ENCODE measurements around the gene AP4B1.
"Not testable (repeated sequence)": the region's sequence is repeated elsewhere in the genome, so short reads cannot be mapped to it uniquely, and the experiment has no call there.

The AP4B1 gene

GRCh38 chr1:113904674-113905434 is at the start of gene AP4B1, which contains the start of gene DCLRE1B:
Gene AP4B1 (minus strand): TSS chr1:113904799. CDS start chr1:113904717, 82 bp downstream.
Gene DCLRE1B (plus strand): TSS chr1:113905326. CDS start chr1:113905587, 261 bp downstream.
- peak; percentile 100 for DNase-seq

DNA sequence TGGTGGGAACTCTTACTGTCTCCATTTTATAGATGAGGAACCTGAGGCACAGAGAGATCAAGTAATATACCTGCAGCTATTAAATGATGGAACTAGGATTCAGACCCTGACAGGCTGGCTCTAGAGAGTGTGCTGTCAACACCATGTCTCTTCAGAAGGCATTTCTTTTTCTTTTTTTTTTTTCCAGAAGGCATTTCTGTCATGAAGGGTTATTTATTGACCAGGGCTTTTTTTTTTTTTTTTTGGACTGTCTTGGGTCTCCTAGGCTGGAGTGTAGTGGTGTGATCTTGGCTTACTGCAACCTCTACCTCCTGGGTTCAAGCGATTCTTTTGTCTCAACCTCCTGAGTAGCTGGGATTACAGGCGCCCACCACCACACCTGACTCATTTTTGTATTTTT is 47.1 kb upstream of the AP4B1 start:
- no peak for DNase-seq

GRCh38 chr1:113950908-113951307 is 46.3 kb upstream of the AP4B1 start:
- no peak for DNase-seq

GRCh38 chr1:113949007-113949406 is 44.4 kb upstream of the AP4B1 start:
- DNase-seq, result peak; percentile 13

DNA sequence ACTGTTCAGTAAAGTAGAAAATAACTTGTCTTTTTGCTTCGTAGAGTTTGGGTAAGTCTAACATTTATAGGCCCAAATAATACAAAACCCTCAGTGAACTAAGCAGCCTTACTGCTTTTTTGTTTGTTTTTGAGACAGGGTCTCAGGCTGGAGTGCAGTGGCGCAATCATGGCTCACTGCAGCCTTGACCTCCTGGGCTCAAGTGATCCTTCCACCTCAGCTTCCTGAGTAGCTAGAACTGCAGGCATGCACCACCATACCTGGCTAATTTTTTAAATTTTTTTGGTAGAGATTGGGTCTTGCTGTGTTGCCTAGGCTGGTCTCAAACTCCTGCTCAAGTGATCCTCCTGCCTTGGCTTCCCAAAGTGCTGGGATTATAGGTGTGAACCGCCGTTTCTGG is 43.6 kb upstream of the AP4B1 start:
- not testable (repeated sequence) for DNase-seq

- no peak for DNase-seq
These were observed 42.9 kb upstream of the AP4B1 start for GRCh38 chr1:113947388-113948107.

- no peak for DNase-seq
These were observed 42.2 kb upstream of the AP4B1 start for GRCh38 chr1:113946678-113947387.

GRCh38 chr1:113946112-113946511 is 41.5 kb upstream of the AP4B1 start:
- DNase-seq, result no peak

DNA sequence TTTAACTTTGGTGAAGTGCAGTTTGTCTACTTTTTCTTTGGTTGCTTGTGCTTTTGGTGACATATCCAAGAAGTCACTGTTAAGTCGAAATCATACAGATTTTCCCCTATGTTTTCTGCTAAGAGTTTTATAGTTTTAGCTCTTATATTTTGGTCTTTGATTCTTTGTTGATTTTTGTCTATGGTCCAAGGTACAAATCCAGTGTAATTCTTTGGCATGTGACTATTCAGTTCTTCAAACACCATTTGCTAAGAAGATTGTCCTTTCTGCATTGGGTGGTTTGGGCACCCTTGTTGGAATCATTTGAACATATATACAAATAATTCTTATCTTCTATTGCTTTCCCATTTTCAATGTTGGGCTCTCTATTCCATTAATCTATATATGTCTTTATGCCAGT is 40.7 kb upstream of the AP4B1 start:
- DNase-seq, result no peak

GRCh38 chr1:113943028-113943811 is 38.6 kb upstream of the AP4B1 start:
- no peak for DNase-seq

GRCh38 chr1:113942527-113942926 is 37.9 kb upstream of the AP4B1 start:
- DNase-seq, result no peak

DNA sequence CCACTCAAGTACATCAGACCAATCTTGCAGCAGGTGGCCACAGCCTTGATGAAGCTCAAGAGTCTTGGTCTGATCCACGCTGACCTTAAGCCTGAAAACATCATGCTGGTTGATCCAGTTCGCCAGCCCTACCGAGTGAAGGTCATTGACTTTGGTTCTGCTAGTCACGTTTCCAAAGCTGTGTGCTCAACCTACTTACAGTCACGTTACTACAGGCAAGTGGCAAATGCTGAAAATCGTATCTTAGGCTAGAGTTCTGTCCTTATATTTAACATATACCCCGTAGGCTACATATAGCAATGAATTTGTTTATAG is 36.6 kb upstream of the AP4B1 start:
- no peak for DNase-seq

DNA sequence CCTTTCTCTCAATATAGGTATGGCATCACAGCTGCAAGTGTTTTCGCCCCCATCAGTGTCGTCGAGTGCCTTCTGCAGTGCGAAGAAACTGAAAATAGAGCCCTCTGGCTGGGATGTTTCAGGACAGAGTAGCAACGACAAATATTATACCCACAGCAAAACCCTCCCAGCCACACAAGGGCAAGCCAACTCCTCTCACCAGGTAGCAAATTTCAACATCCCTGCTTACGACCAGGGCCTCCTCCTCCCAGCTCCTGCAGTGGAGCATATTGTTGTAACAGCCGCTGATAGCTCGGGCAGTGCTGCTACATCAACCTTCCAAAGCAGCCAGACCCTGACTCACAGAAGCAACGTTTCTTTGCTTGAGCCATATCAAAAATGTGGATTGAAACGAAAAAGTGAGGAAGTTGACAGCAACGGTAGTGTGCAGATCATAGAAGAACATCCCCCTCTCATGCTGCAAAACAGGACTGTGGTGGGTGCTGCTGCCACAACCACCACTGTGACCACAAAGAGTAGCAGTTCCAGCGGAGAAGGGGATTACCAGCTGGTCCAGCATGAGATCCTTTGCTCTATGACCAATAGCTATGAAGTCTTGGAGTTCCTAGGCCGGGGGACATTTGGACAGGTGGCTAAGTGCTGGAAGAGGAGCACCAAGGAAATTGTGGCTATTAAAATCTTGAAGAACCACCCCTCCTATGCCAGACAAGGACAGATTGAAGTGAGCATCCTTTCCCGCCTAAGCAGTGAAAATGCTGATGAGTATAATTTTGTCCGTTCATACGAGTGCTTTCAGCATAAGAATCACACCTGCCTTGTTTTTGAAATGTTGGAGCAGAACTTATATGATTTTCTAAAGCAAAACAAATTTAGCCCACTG is 36.0 kb upstream of the AP4B1 start:
- DNase-seq, result no peak

DNA sequence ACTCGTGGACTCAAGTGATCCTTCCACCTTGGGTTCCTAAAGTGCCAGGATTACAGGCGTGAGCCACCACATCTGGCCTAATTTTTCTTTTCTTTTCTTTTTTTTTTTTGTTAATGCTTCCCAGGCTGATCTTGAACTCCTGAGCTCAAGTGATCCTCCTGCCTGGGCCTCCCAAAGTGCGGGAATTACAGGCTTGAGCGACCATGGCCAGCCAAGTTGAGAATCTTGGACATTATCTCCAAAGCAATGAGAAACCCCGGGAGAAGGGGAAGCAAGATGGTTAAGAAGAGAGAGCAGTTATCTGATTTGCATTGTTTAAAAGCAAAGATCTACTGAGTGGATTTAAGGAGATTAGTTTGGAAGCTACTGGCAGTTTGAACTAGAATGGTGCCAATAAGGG is 33.6 kb upstream of the AP4B1 start:
- DNase-seq, result no peak

DNA sequence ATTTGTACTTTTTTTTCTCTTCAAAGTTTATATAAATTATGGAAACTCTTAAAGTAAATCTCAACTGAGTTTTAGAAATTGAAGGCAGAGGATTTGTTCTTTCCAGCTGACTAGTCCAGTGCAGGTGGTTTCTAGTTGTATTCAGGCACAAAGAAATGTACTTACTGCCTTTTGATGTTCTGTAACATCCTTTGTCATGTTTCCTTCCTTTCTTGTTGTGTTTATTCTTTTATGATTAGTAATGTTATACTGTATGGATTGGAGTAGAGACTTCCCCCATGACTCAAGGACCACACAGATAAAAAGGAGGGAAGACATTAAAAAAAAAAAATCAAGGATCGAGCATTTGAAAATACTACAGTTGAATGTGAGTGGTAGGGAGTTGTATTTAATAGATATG is 32.5 kb upstream of the AP4B1 start:
- DNase-seq, result no peak

GRCh38 chr1:113935970-113936369 is 31.4 kb upstream of the AP4B1 start:
- DNase-seq, result no peak

GRCh38 chr1:113935176-113935575 is 30.6 kb upstream of the AP4B1 start:
- no peak for DNase-seq

DNA sequence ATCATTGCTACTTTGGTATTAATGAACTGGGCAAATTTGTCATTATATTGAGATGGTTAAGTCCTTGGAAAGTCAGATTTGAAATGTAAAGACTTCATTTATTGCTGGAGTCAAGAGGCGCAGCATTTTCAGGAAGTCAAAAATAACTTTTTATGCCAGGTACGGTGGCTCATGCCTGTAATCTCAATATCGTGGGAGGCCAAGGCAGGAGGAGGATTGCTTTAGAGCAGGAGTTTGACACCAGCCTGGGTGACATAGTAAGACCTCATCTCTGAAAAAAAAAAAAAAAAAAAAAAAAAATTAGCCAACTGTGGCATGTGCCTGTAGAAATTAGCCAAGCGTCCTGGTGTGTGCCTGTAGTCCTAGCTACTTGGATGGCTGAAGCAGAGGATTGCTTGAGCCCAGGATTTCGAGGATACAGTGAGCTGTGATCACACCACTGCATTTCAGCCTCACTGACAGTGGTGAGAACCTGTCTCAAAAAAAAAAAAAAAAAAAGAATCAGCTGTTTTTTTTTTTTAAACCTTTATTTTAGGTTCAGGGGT is 30.0 kb upstream of the AP4B1 start:
- DNase-seq, result no peak

- no peak for DNase-seq
These were observed 29.4 kb upstream of the AP4B1 start for GRCh38 chr1:113934006-113934405.

- no peak for DNase-seq
These were observed 26.9 kb upstream of the AP4B1 start for GRCh38 chr1:113931451-113931851.

DNA sequence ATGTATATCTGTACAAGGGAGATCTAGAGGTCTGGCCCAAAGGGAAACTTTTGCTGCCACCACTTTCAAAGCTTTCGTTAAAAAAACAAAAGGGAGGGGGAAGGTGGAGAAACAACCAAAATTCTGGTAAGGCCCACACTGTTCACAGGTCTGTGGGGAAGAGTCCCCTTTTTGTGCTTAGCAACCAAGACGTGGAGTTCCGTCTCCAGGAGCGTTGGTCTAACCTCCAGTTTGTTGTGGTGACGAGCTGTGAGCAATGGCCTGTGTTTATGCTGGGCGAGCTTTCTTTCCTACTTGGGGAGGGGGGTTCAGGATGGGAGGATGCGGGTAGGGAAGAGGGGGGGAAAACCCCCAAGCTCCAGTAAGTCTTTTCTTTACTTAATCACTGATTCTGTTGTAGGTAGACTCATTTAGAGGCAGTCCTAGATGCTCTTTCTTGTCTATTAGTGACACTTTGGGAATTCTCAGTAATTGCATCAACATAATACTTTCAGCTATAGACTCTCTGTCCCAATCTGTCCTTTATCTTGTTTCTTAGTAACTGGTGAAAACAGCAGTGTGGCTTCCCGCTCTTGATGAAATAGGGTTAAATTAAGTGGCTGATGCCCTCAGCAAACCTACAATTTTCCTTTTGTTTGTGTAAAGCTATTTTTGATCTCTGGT is 26.0 kb upstream of the AP4B1 start:
- DNase-seq, result peak; percentile 56

All from DMS53 (cell line).